Stimulated activated CD8-positive, alpha-beta memory T cell treated with anti-CD3 and anti-CD28 coated beads, Interleukin-4, amount 100 ng/mL, for 1 hour (primary cell): ENCODE measurements around the gene GTF3A.
"Not testable (repeated sequence)": the region's sequence is repeated elsewhere in the genome, so short reads cannot be mapped to it uniquely, and the experiment has no call there.

Experiments used
- DNase-seq, 2 donors: peaks; one replicate each; pipeline ENCODE4 v3.0.0-alpha.2; 2020; ENCODE audit warnings: low read depth in 2 of 2, low spot score in 1 of 2

Gene GTF3A

DNA sequence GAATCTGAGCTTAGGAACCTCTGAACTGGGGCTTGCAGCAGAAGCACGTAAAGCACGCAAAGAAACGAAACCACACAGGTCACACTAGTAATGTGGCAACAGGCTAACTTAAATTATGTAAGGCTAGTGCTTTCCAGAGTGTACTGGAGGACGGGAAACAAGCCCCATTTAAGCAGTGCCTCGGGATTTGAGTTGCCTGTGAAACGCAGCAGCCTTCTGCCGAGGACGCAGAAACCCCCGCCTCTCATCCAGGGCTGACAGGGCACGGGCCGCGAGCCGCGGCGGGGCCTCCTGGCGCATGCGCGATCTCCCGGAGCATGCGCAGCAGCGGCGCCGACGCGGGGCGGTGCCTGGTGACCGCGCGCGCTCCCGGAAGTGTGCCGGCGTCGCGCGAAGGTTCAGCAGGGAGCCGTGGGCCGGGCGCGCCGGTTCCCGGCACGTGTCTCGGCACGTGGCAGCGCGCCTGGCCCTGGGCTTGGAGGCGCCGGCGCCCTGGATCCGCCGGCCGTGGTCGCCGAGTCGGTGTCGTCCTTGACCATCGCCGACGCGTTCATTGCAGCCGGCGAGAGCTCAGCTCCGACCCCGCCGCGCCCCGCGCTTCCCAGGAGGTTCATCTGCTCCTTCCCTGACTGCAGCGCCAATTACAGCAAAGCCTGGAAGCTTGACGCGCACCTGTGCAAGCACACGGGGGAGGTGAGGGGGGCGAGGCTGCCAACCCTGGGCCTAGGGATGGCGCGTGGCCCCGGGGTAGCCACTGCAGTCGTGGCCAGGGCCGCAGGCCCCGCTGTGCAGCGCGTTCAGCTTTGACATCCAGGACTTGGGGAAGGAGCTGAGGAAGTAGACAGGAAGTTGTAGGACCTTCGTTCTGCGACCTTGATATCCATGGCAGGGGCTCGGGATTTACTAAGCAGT, at the start of gene GTF3A:
TSS of gene GTF3A (plus strand) at position 374 of the 912 bp plus-strand sequence.
- peak; percentile 65 to 74 for DNase-seq

DNA sequence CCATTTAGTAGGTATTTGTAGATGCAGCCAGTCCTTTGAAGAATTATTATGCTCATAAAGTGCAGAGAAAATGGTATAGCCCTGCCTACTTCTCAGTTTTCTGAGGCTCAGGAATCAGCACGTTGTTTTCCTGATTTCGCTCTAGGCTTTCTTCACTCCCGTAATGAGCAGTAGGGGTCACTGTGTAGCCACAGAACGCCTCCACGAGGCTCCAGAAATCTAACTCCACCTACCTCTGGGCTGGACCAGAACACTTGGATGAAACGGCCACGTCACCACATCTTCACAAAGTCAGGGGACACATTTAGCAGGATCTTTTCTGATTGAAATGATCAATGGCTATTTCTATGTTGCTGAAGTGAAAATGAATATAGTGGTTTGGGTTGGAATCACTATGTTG, 49.8 kb upstream of the GTF3A start:
- peak in 1 of 2 donors; percentile 21 for DNase-seq

- peak; percentile 17 to 19 for DNase-seq
Measured at GRCh38 chr13:27375686-27376326, 48.6 kb upstream of the GTF3A start.

DNA sequence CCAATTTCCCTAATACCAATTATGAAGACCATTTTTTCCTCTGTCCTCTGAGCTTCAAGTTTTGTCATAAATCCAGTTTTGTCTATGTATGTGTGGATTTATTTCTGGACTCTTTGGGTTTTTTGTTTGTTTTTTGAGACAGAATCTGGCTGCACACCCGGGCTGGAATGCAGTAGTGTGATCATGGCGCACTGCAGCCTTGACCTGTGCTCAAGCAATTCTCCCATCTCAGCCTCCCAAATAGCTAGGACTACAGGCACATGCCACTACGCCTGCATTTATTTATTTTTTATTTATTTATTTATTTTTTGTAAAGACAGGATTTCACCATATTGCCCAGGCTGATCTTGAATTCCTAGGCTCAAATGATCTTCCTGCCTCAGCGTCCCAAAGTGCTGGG, 45.3 kb upstream of the GTF3A start:
- DNase-seq = no peak

DNA sequence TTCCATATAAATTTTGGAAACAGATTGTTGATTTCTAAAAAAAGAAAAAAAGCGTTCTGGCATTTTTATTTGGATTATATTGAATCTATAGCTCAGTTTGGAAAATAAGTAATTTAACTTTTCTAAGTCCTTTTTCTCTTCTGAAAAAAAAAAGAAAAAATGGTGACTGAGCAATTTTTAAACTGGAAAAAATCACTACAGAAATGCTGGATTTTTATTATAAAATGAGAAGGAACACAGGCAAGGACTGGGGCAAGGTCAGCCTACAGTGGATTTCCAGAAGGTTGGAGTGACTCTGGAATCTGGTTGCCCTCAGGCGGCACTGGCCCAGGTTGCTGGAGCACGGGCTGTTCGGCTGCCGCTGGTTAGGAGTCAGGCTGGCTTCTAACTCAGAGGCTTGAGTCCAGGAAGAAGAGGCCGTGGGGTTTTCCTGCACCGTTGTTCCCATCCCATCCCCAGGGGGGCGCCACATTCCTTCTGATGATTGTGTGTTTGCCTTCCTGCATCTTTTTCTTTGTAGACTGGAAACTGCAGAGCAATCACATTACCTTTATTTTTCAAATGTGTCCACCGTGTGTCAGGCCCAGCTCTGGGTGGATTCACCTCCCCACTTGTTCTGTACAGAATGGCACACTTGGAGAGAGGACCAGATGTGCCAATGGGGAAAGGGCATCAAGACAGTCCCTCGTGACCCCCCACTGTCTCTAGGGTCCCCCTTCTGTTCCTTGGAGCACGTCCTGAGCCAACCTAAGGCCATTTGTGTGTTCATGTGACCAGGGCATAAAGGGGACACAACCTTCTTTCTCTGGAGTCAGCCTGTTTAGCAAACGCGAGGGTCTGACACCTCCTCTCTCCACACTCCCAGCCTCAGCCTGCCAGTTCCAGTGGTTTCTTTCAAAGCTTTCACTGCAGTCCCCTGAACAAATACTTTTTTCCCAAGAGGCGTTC, 44.5 kb upstream of the GTF3A start:
- DNase-seq = peak; percentile 15

DNA sequence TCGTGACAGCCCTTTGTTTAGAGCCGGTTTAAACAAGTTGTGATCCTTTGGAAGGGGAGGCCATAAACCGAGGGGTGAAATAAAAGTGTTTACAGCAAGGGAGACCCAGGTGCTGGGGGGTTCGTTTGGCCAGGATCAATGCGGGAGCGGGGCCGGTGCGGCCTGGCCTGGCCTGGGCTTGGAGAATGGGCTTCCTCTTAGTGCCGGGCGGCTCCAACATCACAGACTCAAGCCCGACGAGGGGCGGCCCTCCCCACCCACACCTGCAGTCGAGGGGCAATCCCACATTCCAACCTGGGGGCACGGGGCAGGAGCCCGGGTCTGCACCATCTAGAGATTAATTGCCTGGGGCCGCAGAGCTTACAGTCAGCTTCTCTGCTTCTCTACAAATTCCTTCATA, 42.8 kb upstream of the GTF3A start:
- no peak for DNase-seq

DNA sequence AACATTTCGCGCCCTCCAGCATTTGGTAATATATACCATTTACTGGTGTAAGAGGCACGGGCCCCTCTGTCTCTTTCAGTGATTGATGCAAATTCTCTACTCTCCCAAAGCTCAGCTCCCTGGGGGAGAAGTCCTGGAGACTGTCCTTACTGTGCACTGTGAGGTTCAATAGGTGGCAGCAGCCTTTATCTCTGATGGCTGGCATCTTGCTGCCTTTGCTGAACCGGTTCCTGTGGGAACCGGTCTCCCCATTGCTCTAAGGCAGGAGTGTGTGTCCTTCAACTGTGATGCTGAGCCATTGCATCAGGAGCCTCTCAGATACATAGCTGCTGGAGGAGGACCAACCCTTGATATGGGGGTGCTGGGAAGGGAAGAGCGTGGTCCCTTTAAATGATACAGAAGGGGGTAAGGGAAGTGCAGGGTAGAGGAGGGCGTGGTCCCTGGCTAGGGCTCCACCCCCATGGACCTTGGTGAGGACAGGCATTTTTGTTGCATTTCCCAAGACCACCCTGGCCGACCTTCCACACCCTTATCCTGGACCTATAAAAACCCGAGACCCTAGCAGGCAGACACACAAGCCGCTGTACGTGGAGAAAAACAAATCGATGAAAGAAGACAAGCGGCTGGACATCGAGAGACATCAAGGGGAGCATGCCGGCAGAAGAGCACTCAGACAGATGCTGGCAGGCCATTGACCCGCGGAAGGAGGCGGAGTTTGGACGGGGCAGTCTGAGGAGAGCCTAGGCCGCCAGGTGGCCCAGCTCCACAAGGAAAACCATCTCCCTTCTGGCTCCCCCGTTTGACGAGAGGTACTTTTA, 41.1 kb upstream of the GTF3A start:
- DNase-seq = no peak

- DNase-seq = no peak
Measured at GRCh38 chr13:27384285-27384684, 40.1 kb upstream of the GTF3A start.

GRCh38 chr13:27388241-27388640, 36.2 kb upstream of the GTF3A start:
- DNase-seq = no peak

DNA sequence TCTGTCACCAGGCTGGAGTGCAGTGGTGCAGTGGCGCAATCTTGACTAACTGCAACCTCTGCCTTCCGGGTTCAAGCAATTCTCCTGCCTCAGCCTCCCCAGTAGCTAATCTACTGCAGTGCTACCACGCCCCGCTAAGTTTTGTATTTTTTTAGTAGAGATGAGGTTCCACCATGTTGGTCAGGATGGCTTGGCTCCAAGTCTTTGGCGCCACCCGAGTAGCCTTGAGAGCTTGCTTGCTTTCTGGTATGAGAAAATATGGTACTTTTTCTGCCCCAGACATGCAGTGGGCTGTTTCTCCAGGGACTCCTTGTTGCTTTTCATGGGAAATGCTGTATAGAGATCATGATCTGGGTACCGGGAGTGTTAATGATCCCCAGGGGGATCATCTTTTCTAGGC, 34.5 kb upstream of the GTF3A start:
- no peak for DNase-seq

- no peak for DNase-seq
Measured at GRCh38 chr13:27391471-27391870, 32.9 kb upstream of the GTF3A start.

GRCh38 chr13:27393101-27393500, 31.3 kb upstream of the GTF3A start:
- DNase-seq = no peak

GRCh38 chr13:27395007-27395510, 29.4 kb upstream of the GTF3A start:
- no peak for DNase-seq

DNA sequence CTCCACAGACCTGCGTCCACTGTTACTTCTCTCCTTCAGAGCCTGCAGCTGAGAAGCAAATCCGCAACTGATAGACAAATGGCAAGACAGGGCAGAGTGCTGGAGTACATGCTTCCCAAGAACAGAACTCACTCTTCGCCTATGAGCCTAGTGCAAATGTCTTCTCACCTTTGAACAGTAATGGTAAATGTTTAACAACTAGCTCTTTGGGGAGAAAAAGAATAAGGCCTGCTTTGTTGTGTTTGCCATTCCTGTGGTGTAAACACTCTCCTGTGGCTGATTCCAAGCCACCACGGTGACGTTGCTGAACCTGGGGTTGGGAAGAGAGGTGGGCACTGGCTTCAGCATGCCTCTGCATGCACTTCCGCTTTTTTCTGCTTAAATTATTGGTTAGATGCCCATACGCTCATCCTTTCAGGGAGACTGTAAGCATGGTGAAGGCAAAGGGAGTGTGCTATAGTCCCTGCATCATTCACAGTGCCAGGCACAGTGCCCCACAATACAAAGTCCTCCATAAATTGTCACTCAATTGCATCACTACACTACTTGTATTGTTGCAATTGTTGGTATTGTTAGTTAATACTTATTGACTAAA, 28.1 kb upstream of the GTF3A start:
- no peak for DNase-seq

GRCh38 chr13:27398360-27398759, 26.1 kb upstream of the GTF3A start:
- no peak for DNase-seq

- DNase-seq = not testable (repeated sequence)
Measured at GRCh38 chr13:27400405-27400804, 24.0 kb upstream of the GTF3A start.

DNA sequence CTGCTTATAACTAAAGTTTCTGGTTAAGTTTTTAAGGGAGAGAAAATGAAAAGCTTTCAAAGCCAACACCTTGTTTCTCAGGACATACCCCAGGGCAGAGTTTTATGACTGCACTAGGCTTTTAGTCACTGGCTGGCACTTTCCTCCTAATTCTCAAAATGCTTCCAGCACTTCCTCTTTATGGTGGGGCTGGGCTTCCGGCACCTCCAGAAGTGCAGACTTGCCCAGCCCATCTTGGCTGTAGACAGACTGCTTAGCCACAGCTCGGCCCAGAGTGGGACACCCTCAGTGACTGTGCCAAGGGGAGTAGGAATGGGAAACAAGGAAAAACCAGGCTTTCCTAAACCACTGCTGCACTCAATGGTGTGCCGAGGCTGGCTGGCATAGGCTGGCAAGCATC, 23.2 kb upstream of the GTF3A start:
- no peak for DNase-seq

DNA sequence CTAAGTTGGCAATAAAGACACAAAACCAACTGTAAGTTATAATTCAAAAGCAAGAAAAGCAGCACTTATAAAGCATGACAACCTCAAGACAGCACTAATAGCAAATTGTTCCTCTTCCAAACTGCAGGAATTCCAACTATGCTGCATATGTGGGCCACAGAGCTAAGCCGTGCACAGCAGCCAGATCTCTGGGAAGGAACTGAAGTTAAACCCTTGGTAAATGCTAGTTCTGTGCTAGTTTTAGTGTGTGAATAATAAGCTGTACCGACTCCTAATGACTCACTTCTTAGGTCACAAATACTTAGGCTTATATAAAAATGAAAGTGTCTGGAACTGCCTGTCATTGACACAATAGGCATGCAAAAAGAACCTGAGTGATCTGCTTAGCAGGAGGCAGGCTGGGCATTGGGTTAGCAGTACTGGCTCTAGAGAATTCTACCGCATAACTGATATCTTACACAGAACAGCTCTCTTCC, 21.2 kb upstream of the GTF3A start:
- no peak for DNase-seq

DNA sequence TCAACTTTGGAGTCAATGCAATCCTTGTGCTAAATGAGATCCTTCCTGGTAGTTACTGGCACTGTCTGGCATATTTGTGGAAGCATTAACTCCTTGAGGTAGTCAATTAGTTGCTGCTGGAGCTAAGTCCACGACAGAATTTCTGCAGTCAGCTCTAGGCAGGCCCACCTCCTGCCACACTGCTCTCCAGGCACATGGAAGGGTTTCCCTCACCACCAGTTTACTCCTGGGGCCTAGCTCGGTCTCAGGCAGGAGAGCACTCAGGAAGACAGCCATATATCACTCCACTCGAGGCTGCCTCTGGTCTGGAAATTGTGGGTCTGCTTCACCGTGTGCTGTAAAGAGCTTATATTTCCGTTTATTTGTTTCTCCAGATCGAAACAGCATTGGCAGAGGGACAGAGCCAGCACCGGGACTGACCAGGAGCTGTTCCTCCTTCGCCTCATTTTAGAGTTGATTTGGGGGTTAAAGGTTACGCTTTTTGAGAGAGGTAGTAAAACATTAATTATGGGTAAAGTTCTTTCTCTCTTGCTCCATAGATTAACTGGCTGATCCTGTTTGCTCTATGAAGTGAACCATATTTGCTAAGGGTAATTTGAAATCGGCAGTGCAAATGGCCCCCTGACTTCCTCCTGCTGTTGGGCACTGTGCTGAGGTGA, 20.6 kb upstream of the GTF3A start:
- DNase-seq = no peak
